IMR-90 (cell line): ENCODE data around the gene DOCK2. TPM values are rescaled to one million over a fixed set of nuclear protein-coding genes. Genes with fewer than 3 reads are reported as not detected.

Experiments used
- ATAC-seq: fragments of 200-7000 bp; cut with Tn5 transposase; 2 replicates; pipeline ENCODE4 v1.9.1; 2020; ENCODE audit warnings: low read depth, mild to moderate bottlenecking, moderate library complexity
- BruUV-seq: library from RNA; stranded (reverse); fragments of 400-500 nt; replicated peaks from 2 replicates; lab custom pipeline; 2021; lab: Mats Ljungman, UMichigan
- CTCF ChIA-PET: fragments of 300-600 bp; formaldehyde crosslinking; extraction: SDS; loops from one replicate; lab custom pipeline; 2021; ENCODE audit warnings: antibody characterized with exemption; lab: Yijun Ruan, JAX
- POLR2A ChIA-PET: fragments of 300-600 bp; sonication (Branson Sonifier 250); formaldehyde crosslinking; loops from one replicate; lab custom pipeline; 2022; ENCODE audit warnings: antibody characterized with exemption; ENCODE audit not compliant: unreplicated experiment; lab: Charles Lee
- DNase-seq: peaks from one replicate; pipeline ENCODE4 v3.0.0; 2013
- H2AFZ ChIP-seq: replicated peaks from 2 replicates; pipeline ENCODE3; 2013; ENCODE audit warnings: low read length, mild to moderate bottlenecking; ENCODE audit not compliant: poor library complexity
- H2AK5ac ChIP-seq: 2 replicates; pipeline ENCODE4 v1.6.1; 2013; ENCODE audit warnings: low read depth, low read length, inconsistent platforms
- H2AK9ac ChIP-seq: replicated peaks from 2 replicates; pipeline ENCODE3; 2013; ENCODE audit warnings: mild to moderate bottlenecking, low read depth, low read length, moderate library complexity; ENCODE audit not compliant: poor library complexity
- H2BK120ac ChIP-seq: 2 replicates; pipeline ENCODE4 v1.6.1; 2013; ENCODE audit warnings: low read depth, low read length, inconsistent platforms
- H2BK15ac ChIP-seq: 3 replicates; pipeline ENCODE4 v1.6.1; 2013; ENCODE audit warnings: low read depth, low read length, inconsistent platforms
- H2BK20ac ChIP-seq: 2 replicates; pipeline ENCODE4 v1.6.1; 2013; ENCODE audit warnings: low read depth, mild to moderate bottlenecking, inconsistent platforms, low read length, moderate library complexity
- H2BK5ac ChIP-seq: 2 replicates; pipeline ENCODE4 v1.6.1; 2013; ENCODE audit warnings: mild to moderate bottlenecking, low read depth, low read length, inconsistent platforms; ENCODE audit not compliant: poor library complexity, severe bottlenecking
- H3K14ac ChIP-seq: replicated peaks from 2 replicates; pipeline ENCODE4 v1.6.1; 2013; ENCODE audit warnings: low read depth, low read length, inconsistent platforms
- H3K18ac ChIP-seq: 2 replicates; pipeline ENCODE4 v1.6.1; 2013; ENCODE audit warnings: low read depth, low read length, control low read depth
- H3K23ac ChIP-seq: 2 replicates; pipeline ENCODE4 v1.6.1; 2013; ENCODE audit warnings: low read depth, low read length, inconsistent platforms
- H3K27ac ChIP-seq: 2 replicates; pipeline ENCODE4 v1.5.1; 2013; ENCODE audit warnings: mild to moderate bottlenecking, control low read depth, low read length; ENCODE audit not compliant: insufficient read depth
- H3K27me3 ChIP-seq: 2 replicates; pipeline ENCODE4 v1.6.1; 2013; ENCODE audit warnings: low read length; ENCODE audit not compliant: control insufficient read depth, insufficient read depth
- H3K36me3 ChIP-seq: 2 replicates; pipeline ENCODE4 v1.6.1; 2013; ENCODE audit warnings: low read length, mixed read lengths; ENCODE audit not compliant: control insufficient read depth, insufficient read depth
- H3K4ac ChIP-seq: 2 replicates; pipeline ENCODE4 v1.6.1; 2013; ENCODE audit warnings: low read depth, low read length, inconsistent platforms
- H3K4me1 ChIP-seq: 2 replicates; pipeline ENCODE4 v1.6.1; 2013; ENCODE audit warnings: low read length, mixed read lengths; ENCODE audit not compliant: control insufficient read depth, insufficient read depth
- H3K4me2 ChIP-seq: 2 replicates; pipeline ENCODE4 v1.6.1; 2013; ENCODE audit warnings: low read depth, mild to moderate bottlenecking, control low read depth, low read length, moderate library complexity
- H3K4me3 ChIP-seq: 2 replicates; pipeline ENCODE4 v1.5.1; 2013; ENCODE audit warnings: low read depth, mild to moderate bottlenecking, control low read depth, low read length, moderate library complexity; ENCODE audit not compliant: insufficient read depth
- H3K56ac ChIP-seq: 2 replicates; pipeline ENCODE4 v1.6.1; 2013; ENCODE audit warnings: low read length, inconsistent platforms; ENCODE audit not compliant: insufficient read depth; ENCODE audit errors: extremely low read depth
- H3K79me1 ChIP-seq, 2 experiments: 2 replicates each; pipeline ENCODE4 v1.6.1; 2013; ENCODE audit warnings: low read length in 2 of 2, inconsistent platforms in 1 of 2, low read depth in 1 of 2
- H3K9ac ChIP-seq: 2 replicates; pipeline ENCODE4 v1.6.1; 2013; ENCODE audit warnings: low read depth, low read length, control low read depth
- H3K9me1 ChIP-seq: 2 replicates; pipeline ENCODE4 v1.6.1; 2013; ENCODE audit warnings: low read length, inconsistent platforms; ENCODE audit not compliant: insufficient read depth
- H3K9me3 ChIP-seq: 2 replicates; pipeline ENCODE4 v1.6.1; 2013; ENCODE audit warnings: low read length; ENCODE audit not compliant: control insufficient read depth, insufficient read depth
- H4K20me1 ChIP-seq: 2 replicates; pipeline ENCODE4 v1.6.1; 2013; ENCODE audit warnings: low read length, inconsistent platforms; ENCODE audit not compliant: insufficient read depth
- H4K5ac ChIP-seq: 2 replicates; pipeline ENCODE4 v1.6.1; 2013; ENCODE audit warnings: mild to moderate bottlenecking, low read depth, low read length, control low read depth
- H4K8ac ChIP-seq, 2 experiments: 2 replicates each; pipeline ENCODE4 v1.6.1; 2013; ENCODE audit warnings: low read depth in 2 of 2, low read length in 2 of 2, control low read depth in 1 of 2, inconsistent platforms in 1 of 2
- H4K91ac ChIP-seq: 2 replicates; pipeline ENCODE4 v1.6.1; 2013; ENCODE audit warnings: low read depth, low read length, inconsistent platforms; ENCODE audit not compliant: insufficient read depth
- BHLHE40 ChIP-seq: fragments of 150-350 bp; IDR thresholded peaks from 2 replicates; pipeline ENCODE4 v1.6.1; 2016; ENCODE audit warnings: mild to moderate bottlenecking, low read depth, low read length
- CEBPB ChIP-seq: IDR thresholded peaks from 2 replicates; pipeline ENCODE4 v1.6.1; 2012; ENCODE audit warnings: low read depth, low read length, improper control_type of control experiment
- CHD1 ChIP-seq: IDR thresholded peaks from 2 replicates; pipeline ENCODE4 v1.6.1; 2012; ENCODE audit warnings: low read depth, low read length, improper control_type of control experiment
- CTCF ChIP-seq: conservative IDR thresholded peaks from 2 replicates; pipeline ENCODE4 v1.5.1; 2012; ENCODE audit warnings: mild to moderate bottlenecking, low read depth, low read length, improper control_type of control experiment
- FOS ChIP-seq: fragments of 150-350 bp; IDR thresholded peaks from 2 replicates; pipeline ENCODE4 v1.6.1; 2016; ENCODE audit warnings: low read depth, low read length
- MAFK ChIP-seq: IDR thresholded peaks from 2 replicates; pipeline ENCODE4 v1.6.1; 2012; ENCODE audit warnings: low read depth, low read length, improper control_type of control experiment
- MAZ ChIP-seq: IDR thresholded peaks from 2 replicates; pipeline ENCODE4 v1.6.1; 2012; ENCODE audit warnings: low read depth, mild to moderate bottlenecking, low read length, improper control_type of control experiment, moderate library complexity, borderline replicate concordance
- MXI1 ChIP-seq: IDR thresholded peaks from 2 replicates; pipeline ENCODE4 v1.6.1; 2012; ENCODE audit warnings: low read depth, mild to moderate bottlenecking, low read length, moderate library complexity, borderline replicate concordance
- RAD21 ChIP-seq: IDR thresholded peaks from 2 replicates; pipeline ENCODE4 v1.6.1; 2012; ENCODE audit warnings: low read length, improper control_type of control experiment
- RFX5 ChIP-seq: IDR thresholded peaks from 2 replicates; pipeline ENCODE4 v1.8.0; 2012; ENCODE audit warnings: low read depth, mild to moderate bottlenecking, low read length, moderate library complexity
- dilution Hi-C: fragments of 300-500 bp; cut with HindIII; formaldehyde crosslinking; loops from one replicate; pipeline ENCODE4 v1.14.3; 2018; ENCODE audit warnings: low sequenced_read_pairs; ENCODE audit not compliant: unreplicated experiment
- in situ Hi-C: fragments of 300-500 bp; cut with MboI; formaldehyde crosslinking; loops from 3 replicates; pipeline ENCODE4 v1.14.3; 2019; ENCODE audit warnings: low sequenced_read_pairs, inconsistent platforms, mixed read lengths
- intact Hi-C: fragments of 100-400 bp; cut with micrococcal nuclease; formaldehyde crosslinking; loops from 2 replicates; pipeline ENCODE4 v1.10.0; 2022
- polyA plus RNA-seq, 3 experiments: library from polyadenylated mRNA; depleted of rRNA; stranded (reverse); fragments of >200 nt; gene quantifications; 2 replicates each; pipeline ENCODE4 v1.2.3, GENCODE V29; 2012; ENCODE audit warnings: low replicate concordance in 1 of 3
- total RNA-seq: library from RNA; depleted of rRNA; stranded (reverse); fragments of >200 nt; gene quantifications from 2 replicates; pipeline ENCODE4 v1.2.3, GENCODE V29; 2012

The DOCK2 gene
- total and polyA plus RNA-seq, 2 of the 4 experiments (the other 2 are of a cell fraction): 0.72 to 3.0 TPM

- DNase-seq (no peak), ATAC-seq (no peak)
- no peak overlapping the region for H4K5ac ChIP-seq
- no peaks in the 10 kb centered on the region for H3K36me3 ChIP-seq
- intact Hi-C loops: no loop called here
- H2BK15ac ChIP-seq: no peak overlapping the region
- no peak overlapping the region for H3K9ac ChIP-seq
- H4K8ac ChIP-seq: no peak overlapping the region
- peaks cover 4% of the 10 kb centered on the region for H3K4me1 ChIP-seq
- no TSS peak for BruUV-seq
- no peak overlapping the region for H2AK5ac ChIP-seq
- no peak overlapping the region for H4K91ac ChIP-seq
- H3K18ac ChIP-seq: no peak overlapping the region
- CTCF ChIA-PET: interaction anchor here (1.3 kb wide), 1 partner anchor 16 kb away, joined by 4 read pairs; no protein-coding TSS in a partner anchor
- H3K27me3 ChIP-seq: no peaks in the 10 kb centered on the region
- no peak overlapping the region for H2BK5ac ChIP-seq
- peaks cover 6 to 23% of the 10 kb centered on the region in 2 experiments; a peak in 3 of 4 replicates for H3K79me1 ChIP-seq
- no peak overlapping the region for H3K14ac ChIP-seq
- no peak overlapping the region for H3K4ac ChIP-seq
- no peak overlapping the region for H2BK20ac ChIP-seq
- no peak overlapping the region for H3K27ac ChIP-seq
- H3K9me1 ChIP-seq: no peaks in the 10 kb centered on the region; the same call in 1 of the 2 replicates
- no peak overlapping the region for H3K23ac ChIP-seq
- H2BK120ac ChIP-seq: no peak overlapping the region
- POLR2A ChIA-PET: no interaction called here
- TF ChIP-seq BHLHE40 (no peak), RFX5 (no peak), MAFK (no peak), RAD21 (no peak), CTCF (no peak), MAZ (no peak), FOS (no peak), CHD1 (no peak), CEBPB (no peak), MXI1 (no peak)
- in situ Hi-C loops: no loop called here
- no peak overlapping the region for H2AK9ac ChIP-seq
- H3K56ac ChIP-seq: no peak overlapping the region
- dilution Hi-C loops: no loop called here
- H4K20me1 ChIP-seq: no peaks in the 10 kb centered on the region
- no peak overlapping the region for H3K4me3 ChIP-seq
- no peak overlapping the region for H3K4me2 ChIP-seq
- no peak overlapping the region for H2AFZ ChIP-seq
- no peaks in the 10 kb centered on the region for H3K9me3 ChIP-seq
Measured at GRCh38 chr5:169893010-169893409, 255.9 kb downstream of the DOCK2 start.
